Measurements from ENCODE around the gene KIAA1328.

KIAA1328 gene

GRCh38 chr18:37238282-37239108 is 409.6 kb downstream of the KIAA1328 start:
- no peak for TF ChIP-seq CTCF (IDR thresholded peaks at IDR 0.05; ENCODE audit: low read depth, low read length, missing control alignments)
- no peak for DNase-seq (ENCODE audit: extremely low read depth, low read depth)
- no peak overlapping the region for H3K4me3 ChIP-seq (replicated peaks; ENCODE audit: low read depth, low read length)

GRCh38 chr18:37242091-37242490 is 413.2 kb downstream of the KIAA1328 start:
- no peak for TF ChIP-seq CTCF (IDR thresholded peaks at IDR 0.05; ENCODE audit: low read depth, low read length, missing control alignments)
- DNase-seq (ENCODE audit: extremely low read depth, low read depth): no peak
- H3K4me3 ChIP-seq (replicated peaks; ENCODE audit: low read depth, low read length): no peak overlapping the region

- no peak for DNase-seq (ENCODE audit: extremely low read depth, low read depth)
- no peak overlapping the region for H3K4me3 ChIP-seq (replicated peaks; ENCODE audit: low read depth, low read length)
- TF ChIP-seq CTCF (IDR thresholded peaks at IDR 0.05; ENCODE audit: low read depth, low read length, missing control alignments): no peak
Measured at GRCh38 chr18:37242826-37243560, 414.1 kb downstream of the KIAA1328 start.

- DNase-seq (ENCODE audit: extremely low read depth, low read depth): no peak
- TF ChIP-seq CTCF (IDR thresholded peaks at IDR 0.05; ENCODE audit: low read depth, low read length, missing control alignments): no peak
- H3K4me3 ChIP-seq (replicated peaks; ENCODE audit: low read depth, low read length): no peak overlapping the region
Measured at GRCh38 chr18:37243741-37244140, 414.8 kb downstream of the KIAA1328 start.

GRCh38 chr18:37244618-37245017 is 415.7 kb downstream of the KIAA1328 start:
- no peak for TF ChIP-seq CTCF (IDR thresholded peaks at IDR 0.05; ENCODE audit: low read depth, low read length, missing control alignments)

GRCh38 chr18:37246779-37247340 is 417.9 kb downstream of the KIAA1328 start:
- H3K4me3 ChIP-seq (replicated peaks; ENCODE audit: low read depth, low read length): no peak overlapping the region
- DNase-seq (ENCODE audit: extremely low read depth, low read depth): no peak
- no peak for TF ChIP-seq CTCF (IDR thresholded peaks at IDR 0.05; ENCODE audit: low read depth, low read length, missing control alignments)

More at GRCh38 chr18:37244618-37245017, 415.7 kb downstream of the KIAA1328 start:
- no peak overlapping the region for H3K4me3 ChIP-seq (replicated peaks; ENCODE audit: low read depth, low read length)
- no peak for DNase-seq (ENCODE audit: extremely low read depth, low read depth)

All from HFF-Myc (cell line).